ENCODE results near the gene RAB29.
"Not testable (repeated sequence)": the region's sequence is repeated elsewhere in the genome, so short reads cannot be mapped to it uniquely, and the experiment has no call there.

RAB29 gene

DNA sequence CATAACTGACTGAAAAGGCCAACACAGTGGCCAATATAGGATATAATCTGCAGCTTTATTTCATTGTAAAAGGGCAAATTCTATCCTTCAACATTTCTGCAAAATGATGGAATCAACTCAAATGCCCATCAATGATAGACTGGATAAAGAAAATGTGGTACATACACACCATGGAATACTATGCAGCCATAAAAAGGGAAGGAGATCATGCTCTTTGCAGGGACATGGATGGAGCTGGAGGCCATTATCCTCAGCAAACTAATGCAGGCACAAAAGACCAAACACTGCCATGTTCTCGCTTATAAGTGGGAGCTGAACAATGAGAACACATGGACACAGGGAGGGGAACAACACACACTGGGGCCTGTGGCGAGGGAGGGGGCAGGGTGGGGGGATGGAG lies 54.5 kb downstream of the RAB29 start:
- not testable (repeated sequence) for DNase-seq (ENCODE audit: low read depth in 2 of 2)

DNA sequence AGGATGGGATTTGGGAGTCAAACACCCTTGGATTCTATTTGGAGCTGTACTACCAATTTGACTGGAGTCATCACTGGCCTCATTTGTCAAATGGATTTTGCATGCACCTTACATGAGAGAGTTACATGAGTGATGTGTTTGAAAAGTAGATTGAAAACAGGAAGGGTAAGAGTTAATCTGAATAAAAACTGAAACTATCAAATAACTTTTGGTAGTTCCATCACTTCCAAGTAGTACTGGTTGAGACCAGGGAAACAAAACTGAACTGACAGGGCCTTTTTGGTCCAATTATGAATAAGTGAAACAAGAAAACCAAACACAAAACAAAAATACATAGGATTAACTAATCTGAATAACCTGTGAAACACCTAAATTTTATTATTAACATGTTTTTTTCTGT lies 55.5 kb downstream of the RAB29 start:
- DNase-seq (ENCODE audit: low read depth in 2 of 2): no peak

DNA sequence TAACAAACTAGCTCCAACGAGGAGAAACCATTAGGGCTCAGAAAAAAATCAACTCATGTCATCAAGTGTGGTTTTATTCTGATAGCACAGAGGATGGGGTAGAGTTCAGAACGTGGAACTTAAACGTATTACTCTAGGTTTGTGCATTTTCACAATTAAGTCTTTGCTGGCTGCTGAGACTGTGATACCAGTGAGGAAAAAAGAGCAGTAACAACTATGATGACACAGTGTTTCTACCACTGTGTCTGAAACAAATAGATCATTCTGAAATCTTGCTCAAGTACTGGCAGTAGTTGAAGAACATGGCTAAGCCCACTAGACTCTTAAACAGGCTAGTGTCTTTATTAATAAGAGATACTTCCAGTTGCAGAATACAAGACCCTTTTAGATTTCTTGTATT lies 56.3 kb downstream of the RAB29 start:
- no peak for DNase-seq (ENCODE audit: low read depth in 2 of 2)

Measured in stimulated activated CD4-positive, alpha-beta T cell treated with anti-CD3 and anti-CD28 coated beads, Interleukin-1b, Interleukin-23, amount 100 ng/mL, for 1 hour (primary cell).